T-cell (primary cell): Measurements from ENCODE around the gene MYRIP. TPM values are rescaled to one million over a fixed set of nuclear protein-coding genes. Genes with fewer than 3 reads are reported as not detected.

Experiments
- ATAC-seq, 4 experiments: fragments of 200-7000 bp in 3 of 4; fragments of 150-1000 bp in 1 of 4; cut with Tn5 transposase; replicated peaks in 1 of 4; 1 replicate in 3 of 4; 2 replicates in 1 of 4; pipeline ENCODE4 v1.10.0; 2021; ENCODE audit warnings: moderate library complexity in 3 of 4, mild to moderate bottlenecking in 2 of 4, moderate number of reproducible peaks in 1 of 4
- CTCF ChIA-PET, 2 donors: fragments of 300-600 bp; sonication (Branson Sonifier 250); formaldehyde crosslinking; loops; one replicate each; lab custom pipeline; 2022; ENCODE audit warnings: antibody characterized with exemption in 2 of 2; lab: Charles Lee
- POLR2A ChIA-PET, 2 donors: fragments of 300-600 bp; sonication (Branson Sonifier 250); formaldehyde crosslinking; loops; one replicate each; lab custom pipeline; 2022; ENCODE audit warnings: antibody characterized with exemption in 2 of 2; lab: Charles Lee
- DNase-seq, 35 experiments: peaks; one replicate each; pipeline versions ENCODE4 v3.0.0 to v3.0.0-alpha.2; 2013 to 2023
- H3K27ac ChIP-seq: one replicate; pipeline ENCODE4 v1.5.1; 2013; ENCODE audit warnings: low read length
- H3K27me3 ChIP-seq, 2 experiments: replicated peaks in 1 of 2; 1 replicate in 1 of 2; 2 replicates in 1 of 2; pipeline versions ENCODE4 v1.6.1 to v1.7.0; 2013; ENCODE audit warnings: low read length in 1 of 2, mixed read lengths in 1 of 2; ENCODE audit not compliant: control insufficient read depth in 2 of 2, insufficient read depth in 2 of 2; ENCODE audit errors: extremely low read depth in 1 of 2
- H3K36me3 ChIP-seq, 2 donors: 1 replicate in 1 of 2; 2 replicates in 1 of 2; pipeline versions ENCODE4 v1.6.1 to v1.7.0; 2013; ENCODE audit warnings: low read length in 1 of 2; ENCODE audit not compliant: control insufficient read depth in 2 of 2, insufficient read depth in 1 of 2; ENCODE audit errors: extremely low read depth in 1 of 2
- H3K4me1 ChIP-seq, 2 experiments: 1 replicate in 1 of 2; 2 replicates in 1 of 2; pipeline versions ENCODE4 v1.6.1 to v1.7.0; 2013; ENCODE audit warnings: low read length in 2 of 2, mixed read lengths in 1 of 2; ENCODE audit not compliant: insufficient read depth in 2 of 2, control insufficient read depth in 1 of 2; ENCODE audit errors: extremely low read depth in 1 of 2
- H3K4me3 ChIP-seq, 2 donors: 1 replicate in 1 of 2; 2 replicates in 1 of 2; pipeline versions ENCODE4 v1.5.1 to v1.7.0; 2013; ENCODE audit warnings: mild to moderate bottlenecking in 2 of 2, low read length in 1 of 2, moderate library complexity in 1 of 2; ENCODE audit not compliant: control insufficient read depth in 1 of 2; ENCODE audit errors: extremely low read depth in 1 of 2
- H3K9me3 ChIP-seq: 2 replicates; pipeline ENCODE4 v1.7.0; 2013
- H3K27ac Mint-ChIP-seq, 2 donors: one replicate each; pipeline ENCODE4 v1.8.0; 2020 to 2021; ENCODE audit warnings: mild to moderate bottlenecking in 2 of 2, mixed read lengths in 2 of 2
- H3K27me3 Mint-ChIP-seq, 2 donors: one replicate each; pipeline ENCODE4 v1.8.0; 2021 to 2022; ENCODE audit warnings: mixed read lengths in 2 of 2
- H3K36me3 Mint-ChIP-seq: one replicate; pipeline ENCODE4 v1.8.0; 2021; ENCODE audit warnings: mixed read lengths
- H3K4me1 Mint-ChIP-seq, 3 donors: one replicate each; pipeline ENCODE4 v1.8.0; 2020 to 2022; ENCODE audit warnings: mixed read lengths in 3 of 3, mild to moderate bottlenecking in 1 of 3
- H3K4me3 Mint-ChIP-seq, 3 donors: one replicate each; pipeline ENCODE4 v1.8.0; 2020 to 2022; ENCODE audit warnings: mild to moderate bottlenecking in 3 of 3, mixed read lengths in 3 of 3, moderate library complexity in 3 of 3
- H3K9me3 Mint-ChIP-seq, 3 donors: one replicate each; pipeline ENCODE4 v1.8.0; 2020 to 2022; ENCODE audit warnings: mixed read lengths in 3 of 3
- WGBS: methylation state at CpG from one replicate; pipeline ENCODE4 v1.1.5; 2013; ENCODE audit warnings: missing lambda C conversion rate; ENCODE audit not compliant: insufficient coverage; 5-methylcytosine and 5-hydroxymethylcytosine counted together
- total RNA-seq, 35 experiments: library from RNA in 6 of 35; stranded (reverse) in 6 of 35; fragments of 120-200 nt in 1 of 35; gene quantifications; one replicate each; pipeline versions ENCODE4 v1.2.1 to v1.2.4 and lab custom pipeline; 2013 to 2026

Gene MYRIP
- total RNA-seq, 5 donors from 2014 or later (not counting 1 experiment from before 2014, with no cell fraction given): not detected

DNA sequence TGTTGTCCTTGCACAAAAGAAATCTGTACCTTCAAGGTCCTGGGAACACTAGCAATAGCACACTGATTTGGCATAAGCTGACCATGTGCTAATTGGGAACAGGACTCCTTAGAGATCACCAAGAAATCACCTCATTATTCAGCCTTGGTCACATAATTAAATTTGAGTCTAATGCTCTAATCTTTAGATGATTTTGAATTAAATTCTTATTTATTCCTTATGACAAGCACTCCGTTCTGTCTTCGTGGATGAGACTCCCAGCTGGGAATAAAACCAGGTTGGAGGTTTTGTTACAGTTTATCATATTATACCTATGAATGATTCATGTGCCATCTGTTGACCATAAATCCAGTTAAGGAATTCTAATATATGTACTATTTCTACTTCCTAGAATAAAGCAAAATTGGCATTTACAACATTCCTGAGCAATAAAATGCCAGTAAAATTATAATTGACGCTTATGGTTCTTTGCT lies 162.2 kb downstream of the MYRIP start:
- H3K27ac ChIP-seq: no peak overlapping the region
- Mint-ChIP-seq H3K27ac (no peak overlapping the region), H3K4me1 (no peaks in the 10 kb centered on the region), H3K36me3 (no peaks in the 10 kb centered on the region), H3K27me3 (peaks cover 4 to 18% of the 10 kb centered on the region in 2 donors), H3K9me3 (peaks cover 0 to 5% (median 4%) of the 10 kb centered on the region in 3 donors), H3K4me3 (no peak overlapping the region)
- no peaks in the 10 kb centered on the region for H3K9me3 ChIP-seq
- H3K27me3 ChIP-seq: no peaks in the 10 kb centered on the region
- WGBS: no CpG with 5 or more reads among the region's 3 CpGs
- no peaks in the 10 kb centered on the region for H3K4me1 ChIP-seq
- no peak overlapping the region for H3K4me3 ChIP-seq
- no peak for DNase-seq
- no peak for ATAC-seq
- no peaks in the 10 kb centered on the region for H3K36me3 ChIP-seq
- POLR2A ChIA-PET: no interaction called here
- CTCF ChIA-PET: no interaction called here

DNA sequence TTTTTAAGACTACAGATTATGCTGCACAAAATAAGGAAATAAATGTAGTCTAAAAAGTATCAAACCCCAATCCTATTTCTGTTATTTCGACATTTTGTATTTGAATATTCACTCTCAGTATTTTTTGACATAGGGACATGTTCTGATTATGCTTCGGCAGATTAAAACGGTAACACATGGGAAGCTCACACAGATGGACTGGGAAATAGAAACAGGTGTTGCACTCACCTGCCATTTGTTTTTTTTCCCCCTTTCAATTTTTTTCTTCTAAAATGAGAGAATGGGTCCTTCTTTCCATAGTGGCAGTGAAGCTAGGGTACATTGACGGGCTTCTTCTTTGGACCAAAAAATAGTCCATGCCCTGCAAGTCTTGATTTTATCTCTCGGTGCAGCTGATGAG lies 163.1 kb downstream of the MYRIP start:
- ATAC-seq (no peak), DNase-seq (no peak)
- Histone ChIP-seq H3K27me3 (no peaks in the 10 kb centered on the region), H3K27ac (no peak overlapping the region), H3K4me1 (no peaks in the 10 kb centered on the region), H3K36me3 (no peaks in the 10 kb centered on the region), H3K4me3 (no peak overlapping the region), H3K9me3 (no peaks in the 10 kb centered on the region)
- Mint-ChIP-seq H3K9me3 (peaks cover 0 to 5% (median 4%) of the 10 kb centered on the region in 3 donors), H3K27ac (no peak overlapping the region), H3K27me3 (peaks cover 4 to 15% of the 10 kb centered on the region in 2 donors), H3K36me3 (no peaks in the 10 kb centered on the region), H3K4me3 (no peak overlapping the region), H3K4me1 (no peaks in the 10 kb centered on the region)
- WGBS: no CpG with 5 or more reads among the region's 5 CpGs
- POLR2A ChIA-PET: no interaction called here
- CTCF ChIA-PET: no interaction called here

DNA sequence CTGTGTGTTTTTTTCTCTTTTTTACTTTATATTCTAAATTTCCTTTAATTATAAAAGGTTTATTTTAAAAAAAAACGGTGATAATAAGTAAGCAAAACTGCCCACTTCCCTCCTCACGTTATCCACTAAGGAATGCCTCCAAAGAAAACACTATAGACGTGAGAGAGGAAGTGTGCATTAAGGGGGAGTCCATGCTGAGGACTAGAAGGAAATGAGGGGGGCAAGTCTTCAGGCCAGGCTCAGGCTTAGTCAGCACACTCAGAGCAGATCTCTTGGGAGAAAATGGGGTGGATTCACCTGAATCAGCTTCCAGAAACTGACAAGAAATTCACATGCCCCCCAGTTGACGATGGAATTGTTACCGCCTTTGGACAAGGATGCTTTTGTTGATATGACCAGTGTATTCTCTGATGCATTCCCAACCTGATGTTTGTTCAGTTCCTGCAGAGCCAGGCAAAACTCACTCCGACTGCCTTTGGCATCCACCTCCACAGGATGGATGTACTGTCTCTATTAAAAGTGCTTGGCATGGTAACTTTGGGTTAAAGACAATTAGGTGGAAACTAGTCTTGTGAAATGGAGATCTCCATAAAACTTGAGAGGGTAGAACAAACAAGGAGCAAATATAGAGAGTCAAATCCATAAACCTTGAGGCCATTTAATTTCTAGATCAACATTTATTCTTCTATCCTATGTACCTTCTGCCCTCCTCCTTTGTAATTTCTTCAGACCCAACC lies 167.8 kb downstream of the MYRIP start:
- no peak overlapping the region for H3K27ac ChIP-seq
- H3K27ac Mint-ChIP-seq: no peak overlapping the region
- H3K36me3 Mint-ChIP-seq: no peaks in the 10 kb centered on the region
- peaks cover 0 to 5% (median 4%) of the 10 kb centered on the region in 3 donors for H3K9me3 Mint-ChIP-seq
- WGBS: 100% methylated on average over 2 of the region's 6 CpGs
- no peak for ATAC-seq
- no peaks in the 10 kb centered on the region for H3K4me1 ChIP-seq
- H3K4me1 Mint-ChIP-seq: no peaks in the 10 kb centered on the region
- no peaks in the 10 kb centered on the region for H3K9me3 ChIP-seq
- H3K4me3 Mint-ChIP-seq: no peak overlapping the region
- POLR2A ChIA-PET: no interaction called here
- CTCF ChIA-PET: no interaction called here
- no peak for DNase-seq
- H3K27me3 ChIP-seq: peaks cover 0 to 3% of the 10 kb centered on the region in 2 experiments
- H3K36me3 ChIP-seq: no peaks in the 10 kb centered on the region
- peaks cover 0 to 7% of the 10 kb centered on the region in 2 donors for H3K27me3 Mint-ChIP-seq
- H3K4me3 ChIP-seq: no peak overlapping the region

DNA sequence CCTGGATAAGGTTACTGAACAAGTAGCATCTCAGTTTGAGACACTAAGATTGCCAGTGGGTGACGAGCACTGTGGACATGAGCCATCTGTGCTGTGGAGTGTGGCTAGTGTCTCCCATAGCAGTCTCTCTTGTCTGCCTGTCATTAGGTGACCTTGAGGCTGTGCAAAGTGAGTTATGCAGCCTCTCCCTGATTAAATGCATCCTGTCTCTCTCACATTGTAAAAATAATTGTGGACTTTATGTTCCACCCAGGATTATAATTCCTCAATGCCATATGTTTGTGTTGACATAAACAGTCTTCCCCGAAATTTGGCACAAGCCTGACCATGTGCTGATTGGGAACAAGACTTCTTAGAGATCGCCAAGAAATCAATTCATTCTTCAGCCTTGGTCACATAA lies 168.9 kb downstream of the MYRIP start:
- no peaks in the 10 kb centered on the region for H3K36me3 Mint-ChIP-seq
- ChIA-PET POLR2A (no interaction called here), CTCF (no interaction called here)
- H3K4me3 Mint-ChIP-seq: no peak overlapping the region
- no peaks in the 10 kb centered on the region for H3K4me1 Mint-ChIP-seq
- no peak for ATAC-seq
- Histone ChIP-seq H3K27ac (no peak overlapping the region), H3K27me3 (peaks cover 0 to 3% of the 10 kb centered on the region in 2 experiments), H3K4me1 (no peaks in the 10 kb centered on the region), H3K36me3 (no peaks in the 10 kb centered on the region), H3K9me3 (no peaks in the 10 kb centered on the region), H3K4me3 (no peak overlapping the region)
- H3K27ac Mint-ChIP-seq: no peak overlapping the region
- H3K27me3 Mint-ChIP-seq: peaks cover 0 to 4% of the 10 kb centered on the region in 2 donors
- WGBS: 71% methylated on average over 1 of the region's 3 CpGs
- no peak for DNase-seq
- H3K9me3 Mint-ChIP-seq: peaks cover 0 to 5% (median 4%) of the 10 kb centered on the region in 3 donors

DNA sequence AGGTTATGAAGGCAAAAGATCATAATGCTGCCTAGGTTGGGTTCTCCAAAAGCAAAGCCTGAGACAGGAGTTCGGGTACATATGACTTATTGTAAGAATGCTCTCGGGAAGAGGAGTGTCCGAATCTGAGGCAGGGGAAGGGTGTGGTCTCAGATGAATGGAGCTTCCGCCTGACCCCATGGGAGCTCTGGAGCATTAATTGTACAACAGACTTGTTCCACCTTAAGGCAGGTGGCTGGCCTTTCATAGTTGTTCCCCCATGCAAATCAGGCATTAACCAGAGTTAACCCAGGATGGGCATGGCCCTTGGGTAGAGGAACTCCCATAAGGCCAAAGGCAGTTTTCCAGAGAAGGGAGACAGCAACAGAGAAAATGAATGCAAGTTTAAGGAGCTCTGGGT lies 170.6 kb downstream of the MYRIP start:
- no peaks in the 10 kb centered on the region for H3K9me3 ChIP-seq
- H3K4me1 Mint-ChIP-seq: no peaks in the 10 kb centered on the region
- H3K36me3 ChIP-seq: no peaks in the 10 kb centered on the region
- no peak overlapping the region for H3K27ac ChIP-seq
- 96% methylated on average over 3 of the region's 4 CpGs for WGBS
- no peaks in the 10 kb centered on the region for H3K27me3 Mint-ChIP-seq
- no peak for ATAC-seq
- H3K36me3 Mint-ChIP-seq: no peaks in the 10 kb centered on the region
- peaks cover 0 to 3% of the 10 kb centered on the region in 2 experiments for H3K27me3 ChIP-seq
- no peak overlapping the region for H3K4me3 Mint-ChIP-seq
- DNase-seq: no peak
- H3K9me3 Mint-ChIP-seq: peaks cover 0 to 4% (median 0%) of the 10 kb centered on the region in 3 donors
- no peak overlapping the region for H3K27ac Mint-ChIP-seq
- CTCF ChIA-PET: no interaction called here
- POLR2A ChIA-PET: no interaction called here
- H3K4me1 ChIP-seq: no peaks in the 10 kb centered on the region
- no peak overlapping the region for H3K4me3 ChIP-seq

DNA sequence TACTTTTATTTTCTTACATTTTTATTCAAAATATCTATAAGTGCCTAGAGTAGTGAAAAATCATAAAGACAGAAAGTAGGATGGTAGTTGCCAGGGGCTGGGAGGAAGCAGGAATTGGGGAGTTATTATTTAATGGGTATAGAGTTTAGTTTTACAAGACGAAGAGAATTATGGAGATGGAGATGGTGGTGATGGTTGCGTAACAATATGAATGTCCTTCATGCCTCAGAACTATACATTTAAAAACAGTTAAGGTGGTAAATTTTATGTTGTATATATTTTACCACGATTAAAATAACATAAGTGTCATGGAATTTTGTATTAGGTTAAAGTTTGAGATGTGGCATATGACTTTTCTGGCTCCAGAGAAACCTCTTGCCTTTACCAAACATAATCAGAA lies 171.4 kb downstream of the MYRIP start:
- H3K4me3 Mint-ChIP-seq: no peak overlapping the region
- H3K4me1 ChIP-seq: no peaks in the 10 kb centered on the region
- no peak overlapping the region for H3K4me3 ChIP-seq
- H3K27me3 ChIP-seq: peaks cover 0 to 3% of the 10 kb centered on the region in 2 experiments
- H3K27ac ChIP-seq: no peak overlapping the region
- H3K27me3 Mint-ChIP-seq: no peaks in the 10 kb centered on the region
- no peaks in the 10 kb centered on the region for H3K36me3 Mint-ChIP-seq
- DNase-seq (no peak), ATAC-seq (no peak)
- no peaks in the 10 kb centered on the region for H3K4me1 Mint-ChIP-seq
- H3K9me3 Mint-ChIP-seq: peaks cover 0 to 3% (median 0%) of the 10 kb centered on the region in 3 donors
- no peaks in the 10 kb centered on the region for H3K9me3 ChIP-seq
- no peak overlapping the region for H3K27ac Mint-ChIP-seq
- POLR2A ChIA-PET: no interaction called here
- WGBS: no CpG with 5 or more reads among the region's 3 CpGs
- H3K36me3 ChIP-seq: no peaks in the 10 kb centered on the region
- CTCF ChIA-PET: no interaction called here
